ENCODE results near the gene AURKB.

- TF ChIP-seq CTCF (IDR thresholded peaks at IDR 0.05; ENCODE audit: insufficient read depth, low read depth, low read length) (no peak), EZH2 (IDR thresholded peaks at IDR 0.05; ENCODE audit: insufficient read depth, low read length) (no peak)
Observed at GRCh38 chr17:8162997-8163977, 47.1 kb downstream of the AURKB start.
